Lower lobe of right lung (tissue), 2 donors: ENCODE measurements around the gene KIF6. TPM values are rescaled to one million over a fixed set of nuclear protein-coding genes. Genes with fewer than 3 reads are reported as not detected.

Experiments
- ATAC-seq, 2 donors: fragments of 200-7000 bp; cut with Tn5 transposase; one replicate each; pipeline ENCODE4 v1.9.1; 2020 to 2022; ENCODE audit warnings: mild to moderate bottlenecking in 2 of 2, moderate library complexity in 2 of 2
- DNase-seq: peaks from one replicate; pipeline ENCODE4 v3.0.0-alpha.2; 2020
- H3K27ac ChIP-seq: fragments of 200-600 bp; one replicate; pipeline ENCODE4 v1.8.0; 2022
- H3K27me3 ChIP-seq: fragments of 200-600 bp; one replicate; pipeline ENCODE4 v1.8.0; 2022; ENCODE audit warnings: low read depth
- H3K36me3 ChIP-seq: fragments of 200-600 bp; one replicate; pipeline ENCODE4 v1.8.0; 2022; ENCODE audit warnings: mild to moderate bottlenecking
- H3K4me1 ChIP-seq: fragments of 200-600 bp; one replicate; pipeline ENCODE4 v1.8.0; 2022
- H3K4me3 ChIP-seq: fragments of 200-600 bp; one replicate; pipeline ENCODE4 v1.8.0; 2022; ENCODE audit warnings: mild to moderate bottlenecking
- H3K9me3 ChIP-seq: fragments of 200-600 bp; one replicate; pipeline ENCODE4 v1.8.0; 2022
- intact Hi-C: fragments of 100-400 bp; cut with DNase I; formaldehyde crosslinking; loops from one replicate; pipeline ENCODE4 v1.11.0; 2022
- total RNA-seq: library from RNA; stranded (reverse); fragmentation: NEBNext Ultra II Directional; extraction: Animal tissue kit (Norgen Biotek cat#: 25700); gene quantifications from one replicate; pipeline ENCODE4 v1.2.1, GENCODE V29; 2021
- TF ChIP-seq, protein P1 (sequence below): fragments of 200-600 bp; IDR thresholded peaks from one replicate; pipeline ENCODE4 v1.8.0; 2022; ENCODE audit warnings: antibody characterized with exemption, mild to moderate bottlenecking
- donor health status: DM: no; HTN: yes; CAD: no; lungs with severe emphysema.

KIF6 gene
- total RNA-seq, 1 donor from 2014 or later, result 2.5 TPM

DNA sequence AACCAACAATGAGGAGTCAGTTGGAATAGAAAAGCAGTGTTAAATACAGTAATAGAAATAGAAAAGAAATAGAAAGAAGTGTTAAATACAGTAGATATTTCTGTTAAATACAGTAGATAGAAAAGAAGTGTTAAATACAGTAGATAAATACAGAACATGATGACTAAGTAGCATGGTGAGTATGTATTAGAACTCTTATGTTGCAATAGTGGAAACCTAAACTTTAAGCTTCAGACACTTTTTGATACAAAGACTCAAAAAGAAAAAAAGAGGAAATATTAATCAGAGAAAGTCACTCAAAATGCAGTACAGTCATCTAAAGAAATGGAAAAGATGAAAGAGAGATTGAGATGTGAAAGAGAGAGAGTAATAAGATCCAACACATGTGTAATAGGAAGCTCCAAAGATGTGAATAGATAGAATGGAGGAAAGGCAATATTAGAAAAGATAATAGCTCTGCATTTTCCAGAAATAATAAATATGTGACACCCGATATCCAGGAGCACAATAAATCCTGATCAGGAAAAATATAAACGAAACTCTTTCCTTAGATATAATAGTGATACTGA lies 271.2 kb downstream of the KIF6 start:
- Histone ChIP-seq H3K4me3 (no peak overlapping the region), H3K27ac (no peak overlapping the region), H3K9me3 (peaks cover 5% of the 10 kb centered on the region), H3K4me1 (no peaks in the 10 kb centered on the region), H3K27me3 (no peaks in the 10 kb centered on the region), H3K36me3 (no peaks in the 10 kb centered on the region)
- TF ChIP-seq, protein P1, sequence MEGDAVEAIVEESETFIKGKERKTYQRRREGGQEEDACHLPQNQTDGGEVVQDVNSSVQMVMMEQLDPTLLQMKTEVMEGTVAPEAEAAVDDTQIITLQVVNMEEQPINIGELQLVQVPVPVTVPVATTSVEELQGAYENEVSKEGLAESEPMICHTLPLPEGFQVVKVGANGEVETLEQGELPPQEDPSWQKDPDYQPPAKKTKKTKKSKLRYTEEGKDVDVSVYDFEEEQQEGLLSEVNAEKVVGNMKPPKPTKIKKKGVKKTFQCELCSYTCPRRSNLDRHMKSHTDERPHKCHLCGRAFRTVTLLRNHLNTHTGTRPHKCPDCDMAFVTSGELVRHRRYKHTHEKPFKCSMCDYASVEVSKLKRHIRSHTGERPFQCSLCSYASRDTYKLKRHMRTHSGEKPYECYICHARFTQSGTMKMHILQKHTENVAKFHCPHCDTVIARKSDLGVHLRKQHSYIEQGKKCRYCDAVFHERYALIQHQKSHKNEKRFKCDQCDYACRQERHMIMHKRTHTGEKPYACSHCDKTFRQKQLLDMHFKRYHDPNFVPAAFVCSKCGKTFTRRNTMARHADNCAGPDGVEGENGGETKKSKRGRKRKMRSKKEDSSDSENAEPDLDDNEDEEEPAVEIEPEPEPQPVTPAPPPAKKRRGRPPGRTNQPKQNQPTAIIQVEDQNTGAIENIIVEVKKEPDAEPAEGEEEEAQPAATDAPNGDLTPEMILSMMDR, result no peak
- DNase-seq (no peak), ATAC-seq (no peak)
- intact Hi-C loops, result no loop called here

DNA sequence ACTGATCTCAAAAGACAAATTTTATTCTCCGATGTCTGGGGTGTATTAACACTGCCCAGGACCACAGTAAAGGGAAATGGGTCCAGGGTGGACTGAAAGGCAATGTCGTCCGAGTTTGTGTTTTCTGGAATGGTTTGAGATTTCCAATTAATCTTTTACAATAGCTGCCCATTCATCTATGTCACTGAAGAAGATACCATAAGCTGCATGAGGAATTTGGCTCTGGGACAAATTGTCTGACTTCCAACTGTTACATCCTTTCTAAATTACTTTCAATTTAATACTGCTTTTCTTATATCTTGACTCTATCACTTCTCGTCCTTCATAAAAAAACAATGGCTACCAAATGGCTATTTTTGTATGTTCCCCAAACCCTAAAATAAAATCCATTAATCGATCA lies 272.0 kb downstream of the KIF6 start:
- Histone ChIP-seq H3K9me3 (peaks cover 5% of the 10 kb centered on the region), H3K27ac (no peak overlapping the region), H3K27me3 (no peaks in the 10 kb centered on the region), H3K4me3 (no peak overlapping the region), H3K36me3 (no peaks in the 10 kb centered on the region), H3K4me1 (no peaks in the 10 kb centered on the region)
- TF ChIP-seq, protein P1, result no peak
- ATAC-seq (no peak), DNase-seq (no peak)
- intact Hi-C loops, result no loop called here

DNA sequence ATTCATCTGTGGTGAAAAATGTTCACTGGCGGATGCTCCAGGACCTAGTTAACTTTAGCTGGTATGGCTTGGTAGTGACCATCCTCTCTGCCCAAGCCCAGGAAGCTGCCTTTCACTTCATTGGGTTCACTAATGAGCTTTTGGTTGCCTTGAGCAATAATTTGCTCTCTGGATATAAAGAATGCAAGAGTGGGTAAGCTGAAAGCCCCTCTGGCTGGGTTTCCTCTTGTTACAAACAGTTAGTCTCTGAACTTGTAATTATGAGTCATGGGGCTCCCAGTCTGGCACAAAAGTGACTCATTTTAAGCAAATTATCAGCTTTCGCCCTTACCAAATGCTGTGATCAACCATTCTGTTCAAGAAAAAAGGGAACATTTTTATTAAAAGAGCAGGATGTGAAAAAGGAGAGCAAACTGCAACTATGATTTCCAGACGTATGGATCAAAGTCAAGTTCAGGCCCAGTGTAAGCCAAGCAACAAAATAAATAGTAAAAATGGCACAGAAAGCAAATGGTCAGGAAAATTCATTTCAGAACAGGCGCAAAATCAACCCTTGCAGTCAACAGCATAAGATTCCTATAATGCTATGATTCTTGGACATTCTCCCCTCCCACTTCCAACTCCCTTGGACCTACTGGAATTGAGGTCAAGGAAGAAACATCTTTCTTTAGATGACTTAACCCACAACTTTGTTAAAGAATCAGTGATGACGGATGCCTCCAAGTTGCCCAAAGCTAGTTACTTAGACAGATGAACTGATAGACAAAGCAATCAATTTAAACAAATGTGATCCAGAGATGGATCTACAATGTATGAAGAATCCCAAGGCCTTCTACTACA lies 272.7 kb downstream of the KIF6 start:
- Histone ChIP-seq H3K4me1 (no peaks in the 10 kb centered on the region), H3K27me3 (no peaks in the 10 kb centered on the region), H3K9me3 (peaks cover 5% of the 10 kb centered on the region), H3K27ac (no peak overlapping the region), H3K36me3 (no peaks in the 10 kb centered on the region), H3K4me3 (no peak overlapping the region)
- no peak for ATAC-seq
- TF ChIP-seq, protein P1, result no peak
- intact Hi-C loops, result no loop called here
- no peak for DNase-seq

DNA sequence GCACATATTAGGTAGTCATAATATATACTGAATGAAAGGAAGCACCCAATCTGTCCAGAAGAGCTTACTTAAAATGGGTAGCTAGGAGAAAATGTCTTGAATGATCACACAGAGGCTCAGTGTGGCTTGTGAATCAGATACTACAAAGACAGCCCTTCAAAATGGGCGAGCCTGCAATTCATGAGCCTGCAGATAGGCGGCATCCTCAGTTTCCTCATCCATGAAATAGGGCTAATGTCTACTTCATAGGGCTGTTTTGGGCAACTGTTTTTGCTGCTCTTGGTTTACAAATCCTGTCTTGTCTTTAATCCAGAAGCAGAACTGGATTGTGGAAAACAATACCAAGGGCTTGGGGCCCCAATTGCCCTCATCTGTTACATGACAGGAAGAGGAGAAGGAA lies 273.4 kb downstream of the KIF6 start:
- intact Hi-C loops, result no loop called here
- Histone ChIP-seq H3K9me3 (peaks cover 5% of the 10 kb centered on the region), H3K36me3 (no peaks in the 10 kb centered on the region), H3K4me1 (no peaks in the 10 kb centered on the region), H3K27ac (no peak overlapping the region), H3K4me3 (no peak overlapping the region), H3K27me3 (no peaks in the 10 kb centered on the region)
- TF ChIP-seq, protein P1, result peak; percentile 21
- no peak for DNase-seq
- no peak for ATAC-seq

DNA sequence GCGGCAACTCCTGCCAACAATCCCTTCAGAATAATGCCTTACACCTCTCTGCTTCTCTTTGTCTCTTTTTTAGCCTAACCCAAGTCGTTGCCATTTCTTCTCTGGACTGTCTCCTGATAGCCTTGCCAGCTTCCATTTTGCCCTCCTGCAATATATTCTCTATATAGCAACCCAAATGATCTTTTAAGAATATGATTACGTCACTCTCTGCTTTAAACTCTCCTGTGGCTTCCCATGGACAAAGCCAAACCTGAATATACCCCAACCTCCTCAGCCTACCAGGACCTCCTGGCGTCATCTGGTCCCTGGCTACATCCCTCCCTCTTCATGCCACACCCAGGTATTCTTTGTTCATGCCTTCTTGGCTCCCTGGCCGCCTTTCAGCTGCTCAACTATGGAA lies 276.2 kb downstream of the KIF6 start:
- Histone ChIP-seq H3K4me1 (no peaks in the 10 kb centered on the region), H3K27ac (no peak overlapping the region), H3K4me3 (no peak overlapping the region), H3K36me3 (no peaks in the 10 kb centered on the region), H3K9me3 (peaks cover under 1% of the 10 kb centered on the region), H3K27me3 (no peaks in the 10 kb centered on the region)
- intact Hi-C loops, result no loop called here
- ATAC-seq (no peak), DNase-seq (no peak)
- TF ChIP-seq, protein P1, result no peak
